ENCODE measurements around the gene RNF13.
"Not testable (repeated sequence)": the region's sequence is repeated elsewhere in the genome, so short reads cannot be mapped to it uniquely, and the experiment has no call there.

DNA sequence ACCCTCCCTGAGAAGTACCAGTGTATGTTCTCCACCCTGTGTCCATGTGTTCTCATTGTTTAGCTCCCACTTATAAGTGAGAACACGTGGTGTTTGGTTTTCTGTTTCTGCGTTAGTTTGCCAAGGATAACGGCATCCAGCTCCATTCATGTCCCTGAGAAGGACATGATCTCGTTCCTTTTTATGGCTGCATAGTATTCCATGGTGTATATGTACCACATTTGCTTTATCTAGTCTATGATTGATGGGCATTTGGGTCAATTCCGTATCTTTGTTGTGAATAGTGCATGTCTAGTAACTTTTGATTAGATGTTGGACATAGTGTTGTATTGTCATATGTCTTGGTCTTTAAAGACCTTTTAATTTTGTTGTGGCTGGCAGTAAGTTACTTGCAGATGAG, 70.8 kb downstream of the RNF13 start:
- not testable (repeated sequence) for TF ChIP-seq POLR2A, EP300 (IDR thresholded peaks at IDR 0.05)
- TF ChIP-seq, protein P1, sequence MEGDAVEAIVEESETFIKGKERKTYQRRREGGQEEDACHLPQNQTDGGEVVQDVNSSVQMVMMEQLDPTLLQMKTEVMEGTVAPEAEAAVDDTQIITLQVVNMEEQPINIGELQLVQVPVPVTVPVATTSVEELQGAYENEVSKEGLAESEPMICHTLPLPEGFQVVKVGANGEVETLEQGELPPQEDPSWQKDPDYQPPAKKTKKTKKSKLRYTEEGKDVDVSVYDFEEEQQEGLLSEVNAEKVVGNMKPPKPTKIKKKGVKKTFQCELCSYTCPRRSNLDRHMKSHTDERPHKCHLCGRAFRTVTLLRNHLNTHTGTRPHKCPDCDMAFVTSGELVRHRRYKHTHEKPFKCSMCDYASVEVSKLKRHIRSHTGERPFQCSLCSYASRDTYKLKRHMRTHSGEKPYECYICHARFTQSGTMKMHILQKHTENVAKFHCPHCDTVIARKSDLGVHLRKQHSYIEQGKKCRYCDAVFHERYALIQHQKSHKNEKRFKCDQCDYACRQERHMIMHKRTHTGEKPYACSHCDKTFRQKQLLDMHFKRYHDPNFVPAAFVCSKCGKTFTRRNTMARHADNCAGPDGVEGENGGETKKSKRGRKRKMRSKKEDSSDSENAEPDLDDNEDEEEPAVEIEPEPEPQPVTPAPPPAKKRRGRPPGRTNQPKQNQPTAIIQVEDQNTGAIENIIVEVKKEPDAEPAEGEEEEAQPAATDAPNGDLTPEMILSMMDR (IDR thresholded peaks at IDR 0.05) = not testable (repeated sequence)
